ENCODE results near the gene FBXO21. TPM values are rescaled to one million over a fixed set of nuclear protein-coding genes. Genes with fewer than 3 reads are reported as not detected.
"Not testable (repeated sequence)": the region's sequence is repeated elsewhere in the genome, so short reads cannot be mapped to it uniquely, and the experiment has no call there.

FBXO21 gene
- polyA plus RNA-seq, 3 donors = 59.3 to 67.2 (median 66.6) TPM

GRCh38 chr12:117098361-117099217 lies 91.7 kb downstream of the FBXO21 start:
- no peak for DNase-seq (ENCODE audit: extremely low read depth in 1 of 11, low read depth in 9 of 11, low spot score in 4 of 11)

GRCh38 chr12:117098024-117098360 lies 92.3 kb downstream of the FBXO21 start:
- no peak for DNase-seq (ENCODE audit: extremely low read depth in 1 of 11, low read depth in 9 of 11, low spot score in 4 of 11)

- DNase-seq (ENCODE audit: extremely low read depth in 1 of 11, low read depth in 9 of 11, low spot score in 4 of 11) = no peak
These were observed 93.1 kb downstream of the FBXO21 start for GRCh38 chr12:117097159-117097558.

GRCh38 chr12:117096501-117097042 lies 93.7 kb downstream of the FBXO21 start:
- no peak for DNase-seq (ENCODE audit: extremely low read depth in 1 of 11, low read depth in 9 of 11, low spot score in 4 of 11)

GRCh38 chr12:117095191-117095590 lies 95.1 kb downstream of the FBXO21 start:
- DNase-seq (ENCODE audit: extremely low read depth in 1 of 11, low read depth in 9 of 11, low spot score in 4 of 11) = not testable (repeated sequence)

GRCh38 chr12:117093918-117094630 lies 96.2 kb downstream of the FBXO21 start:
- no peak for DNase-seq (ENCODE audit: extremely low read depth in 1 of 11, low read depth in 9 of 11, low spot score in 4 of 11)

GRCh38 chr12:117093431-117093830 lies 96.8 kb downstream of the FBXO21 start:
- no peak for DNase-seq (ENCODE audit: extremely low read depth in 1 of 11, low read depth in 9 of 11, low spot score in 4 of 11)

GRCh38 chr12:117092886-117093285 lies 97.4 kb downstream of the FBXO21 start:
- no peak for DNase-seq (ENCODE audit: extremely low read depth in 1 of 11, low read depth in 9 of 11, low spot score in 4 of 11)

- no peak for DNase-seq (ENCODE audit: extremely low read depth in 1 of 11, low read depth in 9 of 11, low spot score in 4 of 11)
These were observed 97.8 kb downstream of the FBXO21 start for GRCh38 chr12:117092511-117092780.

Other genes with a start within 250 kb of the FBXO21 start
- 10 to 100 TPM in 2 of 3 donors, 1 to 10 TPM in 1; 8.4 to 12.7 (median 11.1) TPM for gene TESC, start 91.1 kb downstream of the FBXO21 start, polyA plus RNA-seq (ENCODE audit: insufficient read length in 3 of 3)
- gene NOS1, start 171.2 kb upstream of the FBXO21 start, polyA plus RNA-seq (ENCODE audit: insufficient read length in 3 of 3) = 1 to 10 TPM in 1 of 3 donors, under 1 TPM in 2; 0.45 to 1.4 (median 0.65) TPM